ENCODE data around the gene GARRE1. TPM values are rescaled to one million over a fixed set of nuclear protein-coding genes. Genes with fewer than 3 reads are reported as not detected.

Gene GARRE1
- total and polyA plus RNA-seq, 2 donors (not counting 3 experiments of a cell fraction or from before 2014, with no cell fraction given), result 39.2 to 46.8 TPM

GRCh38 chr19:34237939-34238338 lies 16.4 kb upstream of the GARRE1 start:
- BruUV-seq (replicated peaks), result no TSS peak

More at GRCh38 chr19:34237939-34238338, 16.4 kb upstream of the GARRE1 start:
- no peak overlapping the region for H3K27ac ChIP-seq (ENCODE audit: insufficient read depth, low read depth, low read length)
- H3K9me1 ChIP-seq (replicated peaks; ENCODE audit: control insufficient read depth, extremely low read depth, insufficient read depth, low read length), result no peaks in the 10 kb centered on the region
- H4K20me1 ChIP-seq (replicated peaks; ENCODE audit: control insufficient read depth, extremely low read depth, insufficient read depth, low read length), result no peaks in the 10 kb centered on the region
- TF ChIP-seq MAX (IDR thresholded peaks at IDR 0.05; ENCODE audit: insufficient read depth, insufficient read length) (no peak), EZH2 (IDR thresholded peaks at IDR 0.05; ENCODE audit: borderline replicate concordance, low read depth, low read length, severe bottlenecking) (no peak), MYC (IDR thresholded peaks at IDR 0.05; ENCODE audit: low read depth, low read length) (no peak), GATA2 (IDR thresholded peaks at IDR 0.05; ENCODE audit: insufficient read depth, insufficient read length, low read depth, low read length) (no peak), FOS (IDR thresholded peaks at IDR 0.05; ENCODE audit: borderline replicate concordance, insufficient read depth, low read length) (no peak), CTCF (IDR thresholded peaks at IDR 0.05; ENCODE audit: extremely low read depth in 1 of 2, insufficient read depth in 1 of 2, low read depth in 1 of 2, low read length in 2 of 2) (no peak), POLR2A (IDR thresholded peaks at IDR 0.05; ENCODE audit: low read depth, low read length) (no peak), POLR2AphosphoS5 (IDR thresholded peaks at IDR 0.05; ENCODE audit: insufficient read depth, low read depth, low read length) (no peak), JUN (IDR thresholded peaks at IDR 0.05; ENCODE audit: borderline replicate concordance, insufficient read depth, insufficient read length, low read depth) (no peak)
- H3K27me3 ChIP-seq (ENCODE audit: control insufficient read depth in 2 of 2, insufficient read depth in 2 of 2, low read length in 2 of 2), result no peaks in the 10 kb centered on the region
- no peaks in the 10 kb centered on the region for H3K36me3 ChIP-seq (ENCODE audit: control insufficient read depth in 2 of 2, extremely low read depth in 1 of 2, insufficient read depth in 2 of 2, low read length in 2 of 2)
- dilution Hi-C loops (cut with MboI; ENCODE audit: extremely low pct_ligation_motif_present, low sequenced_read_pairs), result no loop called here
- peaks cover 5% of the 10 kb centered on the region for H3K4me1 ChIP-seq (ENCODE audit: control insufficient read depth, extremely low read depth, insufficient read depth, low read length)
- H3K9me3 ChIP-seq (replicated peaks; ENCODE audit: control insufficient read depth, insufficient read depth, low read length), result no peaks in the 10 kb centered on the region
- no peaks in the 10 kb centered on the region for H3K79me2 ChIP-seq (ENCODE audit: control insufficient read depth, insufficient read depth, low read length)
- ChIA-PET CTCF (interaction anchor here (0.8 kb wide), 1 partner anchor 12 kb away, joined by 3 read pairs; no protein-coding TSS in a partner anchor), POLR2A (interaction anchor here (0.9 kb wide), 1 partner anchor 11 kb away, joined by 4 read pairs; no protein-coding TSS in a partner anchor)
- no peak overlapping the region for H2AFZ ChIP-seq (ENCODE audit: low read depth, low read length)
- no peak overlapping the region for H3K4me2 ChIP-seq (ENCODE audit: insufficient read depth, low read length)
- intact Hi-C loops (cut with micrococcal nuclease), result no loop called here
- no peak for DNase-seq (ENCODE audit: low read depth, low spot score)
- H3K9ac ChIP-seq (replicated peaks; ENCODE audit: extremely low read depth, insufficient read depth, low read length), result no peak overlapping the region
- no peak overlapping the region for H3K4me3 ChIP-seq (replicated peaks in 1 of 3; ENCODE audit: insufficient read depth in 1 of 3, low read depth in 1 of 3, low read length in 3 of 3)
- FAIRE-seq, result no peak
